GM12873 (cell line): ENCODE results near the gene ADAMTS13.

Experiments
- TF ChIP-seq, protein P1 (sequence below): IDR thresholded peaks from 2 replicates; pipeline ENCODE4 v1.5.1; 2012; ENCODE audit warnings: low read depth, mild to moderate bottlenecking, moderate library complexity, low read length, control low read depth; ENCODE audit not compliant: insufficient read depth; ENCODE audit errors: missing control alignments

Gene ADAMTS13

DNA sequence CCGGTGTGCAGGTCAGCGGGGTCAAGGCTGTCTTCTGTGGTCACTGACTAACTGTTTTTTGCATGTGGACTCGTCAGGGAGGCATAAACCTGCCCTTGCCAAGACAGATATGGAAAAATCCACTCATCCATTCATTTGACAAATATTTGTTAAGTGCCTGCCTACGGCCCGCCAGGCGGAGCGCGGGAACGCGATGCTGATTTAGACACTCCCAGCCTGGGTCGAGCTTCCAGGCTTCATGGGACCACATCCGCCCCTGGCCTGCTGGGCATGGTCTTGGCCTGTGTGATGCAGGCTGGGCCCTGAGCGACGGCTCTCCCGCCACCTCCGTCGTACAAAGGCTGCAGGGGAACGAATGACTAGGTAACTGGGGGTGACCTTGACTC is 84.5 kb downstream of the ADAMTS13 start:
- TF ChIP-seq, protein P1, sequence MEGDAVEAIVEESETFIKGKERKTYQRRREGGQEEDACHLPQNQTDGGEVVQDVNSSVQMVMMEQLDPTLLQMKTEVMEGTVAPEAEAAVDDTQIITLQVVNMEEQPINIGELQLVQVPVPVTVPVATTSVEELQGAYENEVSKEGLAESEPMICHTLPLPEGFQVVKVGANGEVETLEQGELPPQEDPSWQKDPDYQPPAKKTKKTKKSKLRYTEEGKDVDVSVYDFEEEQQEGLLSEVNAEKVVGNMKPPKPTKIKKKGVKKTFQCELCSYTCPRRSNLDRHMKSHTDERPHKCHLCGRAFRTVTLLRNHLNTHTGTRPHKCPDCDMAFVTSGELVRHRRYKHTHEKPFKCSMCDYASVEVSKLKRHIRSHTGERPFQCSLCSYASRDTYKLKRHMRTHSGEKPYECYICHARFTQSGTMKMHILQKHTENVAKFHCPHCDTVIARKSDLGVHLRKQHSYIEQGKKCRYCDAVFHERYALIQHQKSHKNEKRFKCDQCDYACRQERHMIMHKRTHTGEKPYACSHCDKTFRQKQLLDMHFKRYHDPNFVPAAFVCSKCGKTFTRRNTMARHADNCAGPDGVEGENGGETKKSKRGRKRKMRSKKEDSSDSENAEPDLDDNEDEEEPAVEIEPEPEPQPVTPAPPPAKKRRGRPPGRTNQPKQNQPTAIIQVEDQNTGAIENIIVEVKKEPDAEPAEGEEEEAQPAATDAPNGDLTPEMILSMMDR, result no peak

DNA sequence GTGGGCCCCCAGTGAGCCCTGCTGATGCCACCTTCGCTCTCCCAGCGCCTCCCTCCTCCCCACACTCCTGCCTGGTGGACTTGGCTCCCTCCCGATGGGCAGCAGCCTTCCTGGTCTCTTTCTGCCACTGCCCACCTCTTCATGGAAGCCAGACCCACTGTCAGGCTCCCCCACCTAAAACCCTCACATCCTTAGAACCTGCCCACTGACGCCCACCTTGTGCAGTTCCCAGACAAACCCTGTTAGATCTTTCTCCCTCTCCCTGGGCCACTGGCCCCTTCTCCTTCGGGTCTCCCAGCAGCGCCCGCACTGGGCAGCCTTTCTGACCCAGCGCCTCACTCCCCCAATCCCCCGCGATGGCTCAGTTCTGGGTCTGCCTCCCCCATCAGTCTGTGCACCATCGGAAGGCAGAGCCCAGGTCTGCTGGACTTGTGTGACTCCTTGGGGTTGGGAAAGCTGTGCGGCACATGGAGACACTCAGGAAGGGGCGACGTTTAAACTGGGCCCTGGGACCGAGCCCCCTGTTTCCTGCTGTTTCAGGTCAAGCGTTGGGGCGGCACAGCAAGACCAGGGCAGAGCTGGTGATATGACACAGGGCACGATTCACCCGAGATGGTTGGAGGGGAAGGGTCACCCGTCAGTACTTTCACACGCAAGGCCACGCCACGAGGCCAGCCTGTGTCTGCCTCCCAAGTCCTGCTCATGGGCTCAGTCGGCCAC is 85.2 kb downstream of the ADAMTS13 start:
- TF ChIP-seq, protein P1, result no peak

DNA sequence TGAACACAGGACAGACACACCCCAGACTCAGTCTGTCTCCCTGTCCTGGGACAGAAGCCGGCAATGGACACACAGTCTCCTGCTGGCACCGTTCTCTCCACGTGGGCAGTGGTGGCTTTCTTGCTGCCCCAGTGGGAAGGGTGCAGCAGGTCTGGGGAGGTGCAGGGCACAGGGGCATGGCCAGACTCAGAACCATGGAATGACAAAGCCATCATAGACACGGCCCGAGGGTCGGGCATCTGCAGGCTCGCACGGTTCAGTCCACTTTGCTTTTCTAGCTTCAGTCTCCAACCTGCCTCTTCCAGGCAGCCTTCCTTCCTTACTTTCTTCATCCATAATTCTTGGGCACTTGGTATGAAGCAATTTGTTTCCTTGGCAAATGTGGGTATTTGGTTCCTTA is 85.9 kb downstream of the ADAMTS13 start:
- TF ChIP-seq, protein P1, result no peak
